GM10847 (cell line): ENCODE measurements around the gene OR6K6.

Experiments
- POLR2A ChIP-seq: IDR thresholded peaks from 2 replicates; pipeline ENCODE4 v1.6.1; 2011; ENCODE audit not compliant: insufficient read length; ENCODE audit errors: extremely low read depth

Gene OR6K6

DNA sequence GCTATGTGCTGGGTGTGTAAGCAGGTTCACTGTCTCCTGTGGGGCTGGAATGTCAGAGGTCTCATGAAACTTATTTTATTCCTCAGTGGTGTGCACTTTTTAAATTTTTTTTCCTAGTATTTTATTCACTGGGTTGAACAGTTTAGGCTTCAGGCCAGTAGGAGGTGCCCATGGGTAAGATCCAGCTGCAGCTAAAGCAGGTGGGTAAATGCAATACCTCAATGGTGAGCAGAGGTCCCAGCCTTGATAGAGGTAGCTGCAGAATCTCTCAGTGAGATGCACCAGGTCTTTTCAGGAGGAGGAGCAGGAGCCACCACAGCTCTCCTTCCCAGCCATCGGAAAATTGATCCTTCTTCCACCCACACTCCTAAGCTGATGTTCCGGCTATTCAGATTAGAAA is 39.1 kb downstream of the OR6K6 start:
- no peak for TF ChIP-seq POLR2A

DNA sequence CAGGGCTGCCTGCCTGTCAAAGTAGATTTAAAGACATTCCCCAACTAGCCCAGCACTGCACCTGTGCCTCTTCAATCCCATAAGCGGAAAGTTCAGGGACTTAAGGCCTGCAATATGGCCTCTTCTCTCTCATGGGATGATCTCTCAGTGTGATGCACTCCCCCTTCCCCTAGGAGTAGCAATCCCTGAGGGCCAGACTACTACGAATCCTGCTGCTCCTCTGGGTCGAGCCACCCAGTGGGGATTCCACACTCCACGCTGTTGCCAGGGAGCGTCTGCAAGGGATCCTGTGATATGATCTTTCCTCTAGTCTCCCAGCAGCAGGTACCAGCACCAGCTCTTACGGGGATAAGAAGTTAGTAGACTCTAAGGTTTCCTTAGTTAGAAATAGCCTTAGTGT is 39.7 kb downstream of the OR6K6 start:
- no peak for TF ChIP-seq POLR2A

DNA sequence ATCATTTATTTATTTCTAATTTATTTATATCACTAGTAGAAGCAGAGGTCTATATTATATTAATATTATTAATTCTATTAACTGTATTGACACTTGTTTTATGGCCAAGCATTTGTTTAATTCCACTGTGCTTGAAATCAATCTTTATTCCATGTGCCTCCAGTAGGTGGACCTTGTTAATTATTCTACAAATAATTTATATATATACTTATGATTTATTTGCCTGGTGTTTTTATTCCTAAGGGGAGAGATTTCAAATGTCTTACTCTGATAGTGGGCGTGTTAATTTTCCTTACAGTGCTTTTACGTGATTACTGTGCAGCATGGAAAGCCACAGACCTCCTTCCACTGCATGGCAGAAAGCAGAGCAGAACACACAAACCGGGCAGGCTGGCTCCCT is 44.0 kb downstream of the OR6K6 start:
- TF ChIP-seq POLR2A = no peak

DNA sequence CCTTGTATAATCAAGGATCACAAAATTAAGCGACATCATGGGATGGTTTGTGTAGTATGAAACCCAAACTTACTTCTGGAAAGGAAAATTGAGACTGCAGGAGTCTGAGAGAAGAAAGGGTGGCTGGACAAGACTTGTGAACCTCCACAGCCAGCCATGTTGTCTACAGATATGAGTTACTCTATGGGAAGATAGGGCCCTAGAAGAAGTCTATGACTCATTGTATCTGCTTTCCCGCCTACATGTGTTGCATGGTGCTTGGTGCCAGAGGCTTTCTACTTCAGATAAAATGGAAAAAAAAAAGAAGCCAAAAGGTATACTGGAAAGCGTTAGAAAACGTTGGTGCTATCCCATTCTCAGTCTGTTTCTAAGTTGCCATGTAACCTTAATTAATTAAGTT is 45.2 kb downstream of the OR6K6 start:
- no peak for TF ChIP-seq POLR2A

DNA sequence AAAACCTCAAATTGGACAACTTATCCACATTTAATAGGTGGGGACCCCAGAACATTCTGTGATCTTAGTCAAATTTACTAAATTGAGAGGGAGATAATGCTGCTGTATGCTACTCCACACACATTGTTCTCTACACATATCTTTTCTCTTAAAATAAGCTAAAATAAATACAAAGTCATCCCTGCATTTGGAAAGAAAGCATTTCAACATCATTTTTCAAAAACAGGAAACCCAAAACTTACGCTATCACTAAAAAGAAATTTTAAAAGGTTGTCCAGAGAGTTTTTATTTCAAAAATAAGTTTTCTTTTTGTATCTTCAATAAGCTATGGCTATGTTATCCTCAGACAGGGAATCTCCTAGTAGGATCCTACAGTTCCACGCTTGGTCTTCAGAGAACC is 46.0 kb downstream of the OR6K6 start:
- TF ChIP-seq POLR2A = no peak

DNA sequence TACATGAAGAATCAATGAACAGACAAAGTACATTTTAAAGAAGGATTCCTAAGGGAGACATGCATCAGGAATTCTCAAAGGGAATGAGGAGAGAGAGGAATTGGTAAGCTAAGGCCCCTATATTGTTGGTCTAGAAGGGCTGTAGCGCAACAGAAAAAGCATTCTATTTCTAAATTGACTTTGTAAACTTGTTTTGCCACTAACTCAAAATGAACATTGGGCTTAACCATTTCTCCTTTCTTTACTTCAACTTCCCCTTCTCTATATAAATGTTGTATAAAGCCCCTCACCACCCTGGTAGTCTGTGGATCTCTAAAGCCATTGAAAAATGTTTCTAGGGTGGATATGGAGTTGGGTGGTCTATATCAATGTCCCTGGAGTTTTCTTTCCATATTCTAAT is 46.9 kb downstream of the OR6K6 start:
- TF ChIP-seq POLR2A = no peak

DNA sequence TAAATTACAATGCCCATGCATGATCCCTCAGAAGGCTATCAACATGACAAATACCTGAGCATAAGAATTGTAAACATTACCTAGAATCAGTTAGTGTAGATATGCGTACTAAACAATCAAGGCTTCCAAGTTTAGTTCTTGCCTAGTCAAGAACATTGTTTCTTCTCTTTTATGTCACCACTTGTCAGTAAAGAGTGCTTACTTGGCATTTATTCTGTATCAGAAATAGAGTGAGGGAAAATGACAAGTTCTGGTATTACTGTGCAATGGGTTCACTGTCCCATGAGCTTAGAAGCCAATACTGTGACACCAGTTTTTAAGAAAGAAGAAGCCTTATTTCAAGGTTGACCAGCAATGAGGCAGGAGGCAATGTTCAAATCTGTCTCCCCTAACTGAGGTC is 49.2 kb downstream of the OR6K6 start:
- TF ChIP-seq POLR2A = no peak
